GM12878 (cell line): ENCODE measurements around the gene DHDH. TPM values are rescaled to one million over a fixed set of nuclear protein-coding genes. Genes with fewer than 3 reads are reported as not detected.

Source experiments
- BHLHE40 ChIP-seq, 2 experiments: fragments of 450-650 bp in 1 of 2; IDR thresholded peaks; 2 replicates each; pipeline ENCODE4 v1.6.1; 2011 to 2017; ENCODE audit warnings: low read depth in 2 of 2, borderline replicate concordance in 1 of 2, improper control_type of control experiment in 1 of 2, low read length in 1 of 2, mild to moderate bottlenecking in 1 of 2
- CBX3 ChIP-seq: fragments of 200-600 bp; sonication (generic); IDR thresholded peaks from 2 replicates; pipeline ENCODE4 v1.6.1; 2016; ENCODE audit warnings: low read depth, borderline replicate concordance
- ESRRA ChIP-seq: IDR thresholded peaks from 2 replicates; pipeline ENCODE4 v1.6.1; 2012; ENCODE audit warnings: mild to moderate bottlenecking, low read length, improper control_type of control experiment
- HCFC1 ChIP-seq: fragments of 150-350 bp; IDR thresholded peaks from 2 replicates; pipeline ENCODE4 v1.6.1; 2014; ENCODE audit warnings: low read length
- HDGF ChIP-seq: fragments of 450-650 bp; IDR thresholded peaks from 2 replicates; pipeline ENCODE4 v1.6.1; 2016; ENCODE audit warnings: antibody characterized with exemption
- IKZF1 ChIP-seq: fragments of 450-650 bp; conservative IDR thresholded peaks from 2 replicates; pipeline ENCODE4 v1.6.1; 2017; ENCODE audit warnings: antibody characterized with exemption, mild to moderate bottlenecking
- IRF4 ChIP-seq: IDR thresholded peaks from 2 replicates; pipeline ENCODE4 v1.6.1; 2011; ENCODE audit warnings: low read depth, low read length
- JUND ChIP-seq: IDR thresholded peaks from 2 replicates; pipeline ENCODE4 v1.6.1; 2012; ENCODE audit warnings: low read depth, mild to moderate bottlenecking, low read length, improper control_type of control experiment, moderate library complexity
- NFIC ChIP-seq: IDR thresholded peaks from 2 replicates; pipeline ENCODE4 v1.6.1; 2012; ENCODE audit warnings: low read depth, mild to moderate bottlenecking, inconsistent platforms, low read length, moderate library complexity
- NR2F1 ChIP-seq: fragments of 450-650 bp; conservative IDR thresholded peaks from 2 replicates; pipeline ENCODE4 v1.6.1; 2017; ENCODE audit warnings: mild to moderate bottlenecking
- POLR2A ChIP-seq: IDR thresholded peaks from 2 replicates; pipeline ENCODE4 v1.6.1; 2011; ENCODE audit warnings: low read depth, mild to moderate bottlenecking, low read length
- POLR2AphosphoS5 ChIP-seq: IDR thresholded peaks from 2 replicates; pipeline ENCODE4 v1.6.1; 2011; ENCODE audit warnings: mild to moderate bottlenecking, low read length, inconsistent platforms
- RB1 ChIP-seq: fragments of 450-650 bp; formaldehyde crosslinking; IDR thresholded peaks from 2 replicates; pipeline ENCODE4 v1.6.1; 2017; ENCODE audit warnings: mild to moderate bottlenecking, borderline replicate concordance
- SMC3 ChIP-seq: IDR thresholded peaks from 2 replicates; pipeline ENCODE4 v1.6.1; 2011; ENCODE audit warnings: low read length, improper control_type of control experiment, borderline replicate concordance
- USF2 ChIP-seq: IDR thresholded peaks from 2 replicates; pipeline ENCODE4 v1.6.1; 2011; ENCODE audit warnings: low read depth, low read length, improper control_type of control experiment, borderline replicate concordance
- ZBED1 ChIP-seq: IDR thresholded peaks from 2 replicates; pipeline ENCODE4 v1.6.1; 2016; ENCODE audit warnings: borderline replicate concordance
- ZBTB33 ChIP-seq: fragments of 450-650 bp; IDR thresholded peaks from 2 replicates; pipeline ENCODE4 v1.6.1; 2017; ENCODE audit warnings: mild to moderate bottlenecking
- ZBTB4 ChIP-seq: fragments of 450-650 bp; formaldehyde crosslinking; IDR thresholded peaks from 2 replicates; pipeline ENCODE4 v1.4.0; 2022; ENCODE audit warnings: mild to moderate bottlenecking, moderate library complexity
- ZNF207 ChIP-seq: fragments of 450-650 bp; IDR thresholded peaks from 2 replicates; pipeline ENCODE4 v1.6.1; 2014; ENCODE audit warnings: antibody characterized with exemption, mild to moderate bottlenecking, borderline replicate concordance
- polyA plus RNA-seq, 11 experiments: library from polyadenylated mRNA; depleted of rRNA in 4 of 11; unstranded in 6 of 11; stranded (reverse) in 5 of 11; fragments of >200 nt; fragmentation: Nextera tagmentation in 4 of 11; fragmentation: Illumina TruSeq in 1 of 11; extraction: Ambion mirVana in 4 of 11; extraction: Trizol in 1 of 11; gene quantifications; 1 replicate in 1 of 11; 2 replicates in 10 of 11; pipeline versions ENCODE4 v1.2.1 to v1.2.3, GENCODE V29; 2011 to 2016; ENCODE audit warnings: inconsistent platforms in 2 of 11, missing spikeins in 2 of 11, low read depth in 1 of 11
- total RNA-seq, 4 experiments: library from RNA; depleted of rRNA in 3 of 4; stranded (reverse); fragments of >200 nt in 3 of 4; fragmentation: Illumina TruSeq in 1 of 4; extraction: Trizol in 1 of 4; gene quantifications; 2 replicates each; pipeline versions ENCODE4 v1.2.1 to v1.2.3, GENCODE V29; 2013 to 2021
- TF ChIP-seq, protein P1 (sequence below): fragments of 450-650 bp; IDR thresholded peaks from 2 replicates; pipeline ENCODE4 v1.6.1; 2017; ENCODE audit warnings: mild to moderate bottlenecking, moderate library complexity
- TF ChIP-seq, protein P2 (sequence below): fragments of 450-650 bp; IDR thresholded peaks from 2 replicates; pipeline ENCODE4 v1.6.1; 2017; ENCODE audit warnings: borderline replicate concordance

The DHDH gene
- total and polyA plus RNA-seq, 10 of the 15 experiments (the other 5 are each of a cell fraction or from before 2014, with no cell fraction given) = 0.13 to 0.21 (median 0.15) TPM; not detected in 7

DNA sequence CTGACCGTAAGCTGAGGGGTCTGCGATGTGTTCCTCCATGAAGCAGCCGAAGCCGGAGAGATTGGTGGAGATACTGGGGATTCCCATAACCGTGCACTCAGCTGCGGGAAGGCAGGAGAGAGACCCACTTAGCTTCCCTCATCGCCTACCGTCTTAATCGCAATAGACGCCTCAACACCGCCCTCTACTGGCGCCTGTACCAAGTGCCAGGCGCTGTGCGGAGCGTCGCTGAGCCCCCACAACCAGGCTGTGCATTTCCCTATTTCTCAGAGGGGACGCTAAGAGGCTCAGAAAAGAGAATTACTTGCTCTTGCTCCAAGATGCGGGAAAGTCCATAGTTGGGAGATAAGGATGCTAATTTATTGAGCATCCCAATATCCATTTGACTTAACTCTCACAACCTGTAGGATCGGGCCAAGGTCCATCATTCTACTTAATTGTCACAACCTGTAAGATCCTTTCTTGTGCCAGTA is 37.5 kb downstream of the DHDH start (continued):
- TF ChIP-seq, protein P1, sequence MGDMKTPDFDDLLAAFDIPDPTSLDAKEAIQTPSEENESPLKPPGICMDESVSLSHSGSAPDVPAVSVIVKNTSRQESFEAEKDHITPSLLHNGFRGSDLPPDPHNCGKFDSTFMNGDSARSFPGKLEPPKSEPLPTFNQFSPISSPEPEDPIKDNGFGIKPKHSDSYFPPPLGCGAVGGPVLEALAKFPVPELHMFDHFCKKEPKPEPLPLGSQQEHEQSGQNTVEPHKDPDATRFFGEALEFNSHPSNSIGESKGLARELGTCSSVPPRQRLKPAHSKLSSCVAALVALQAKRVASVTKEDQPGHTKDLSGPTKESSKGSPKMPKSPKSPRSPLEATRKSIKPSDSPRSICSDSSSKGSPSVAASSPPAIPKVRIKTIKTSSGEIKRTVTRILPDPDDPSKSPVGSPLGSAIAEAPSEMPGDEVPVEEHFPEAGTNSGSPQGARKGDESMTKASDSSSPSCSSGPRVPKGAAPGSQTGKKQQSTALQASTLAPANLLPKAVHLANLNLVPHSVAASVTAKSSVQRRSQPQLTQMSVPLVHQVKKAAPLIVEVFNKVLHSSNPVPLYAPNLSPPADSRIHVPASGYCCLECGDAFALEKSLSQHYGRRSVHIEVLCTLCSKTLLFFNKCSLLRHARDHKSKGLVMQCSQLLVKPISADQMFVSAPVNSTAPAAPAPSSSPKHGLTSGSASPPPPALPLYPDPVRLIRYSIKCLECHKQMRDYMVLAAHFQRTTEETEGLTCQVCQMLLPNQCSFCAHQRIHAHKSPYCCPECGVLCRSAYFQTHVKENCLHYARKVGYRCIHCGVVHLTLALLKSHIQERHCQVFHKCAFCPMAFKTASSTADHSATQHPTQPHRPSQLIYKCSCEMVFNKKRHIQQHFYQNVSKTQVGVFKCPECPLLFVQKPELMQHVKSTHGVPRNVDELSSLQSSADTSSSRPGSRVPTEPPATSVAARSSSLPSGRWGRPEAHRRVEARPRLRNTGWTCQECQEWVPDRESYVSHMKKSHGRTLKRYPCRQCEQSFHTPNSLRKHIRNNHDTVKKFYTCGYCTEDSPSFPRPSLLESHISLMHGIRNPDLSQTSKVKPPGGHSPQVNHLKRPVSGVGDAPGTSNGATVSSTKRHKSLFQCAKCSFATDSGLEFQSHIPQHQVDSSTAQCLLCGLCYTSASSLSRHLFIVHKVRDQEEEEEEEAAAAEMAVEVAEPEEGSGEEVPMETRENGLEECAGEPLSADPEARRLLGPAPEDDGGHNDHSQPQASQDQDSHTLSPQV = no peak
- TF ChIP-seq BHLHE40 (IDR thresholded peaks at IDR 0.05; ENCODE audit: borderline replicate concordance in 1 of 2, low read depth in 2 of 2, low read length in 1 of 2) = peak; percentile 40 to 49; a peak in 2 of 4 replicates
- TF ChIP-seq NR2F1 = no peak
- no peak for TF ChIP-seq HDGF
- peak; percentile 63; the same call in 1 of the 2 replicates for TF ChIP-seq IRF4
- no peak for TF ChIP-seq ZBTB33
- TF ChIP-seq CBX3 = no peak
- TF ChIP-seq ZBTB4 (CRISPR knock-in tag) = no peak
- TF ChIP-seq POLR2AphosphoS5 = no peak
- TF ChIP-seq ESRRA = no peak
- TF ChIP-seq, protein P2, sequence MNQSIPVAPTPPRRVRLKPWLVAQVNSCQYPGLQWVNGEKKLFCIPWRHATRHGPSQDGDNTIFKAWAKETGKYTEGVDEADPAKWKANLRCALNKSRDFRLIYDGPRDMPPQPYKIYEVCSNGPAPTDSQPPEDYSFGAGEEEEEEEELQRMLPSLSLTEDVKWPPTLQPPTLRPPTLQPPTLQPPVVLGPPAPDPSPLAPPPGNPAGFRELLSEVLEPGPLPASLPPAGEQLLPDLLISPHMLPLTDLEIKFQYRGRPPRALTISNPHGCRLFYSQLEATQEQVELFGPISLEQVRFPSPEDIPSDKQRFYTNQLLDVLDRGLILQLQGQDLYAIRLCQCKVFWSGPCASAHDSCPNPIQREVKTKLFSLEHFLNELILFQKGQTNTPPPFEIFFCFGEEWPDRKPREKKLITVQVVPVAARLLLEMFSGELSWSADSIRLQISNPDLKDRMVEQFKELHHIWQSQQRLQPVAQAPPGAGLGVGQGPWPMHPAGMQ = no peak
- TF ChIP-seq NFIC = no peak
- TF ChIP-seq RB1 = no peak
- no peak for TF ChIP-seq HCFC1
- no peak for TF ChIP-seq POLR2A
- TF ChIP-seq SMC3 = peak; percentile 91
- TF ChIP-seq ZBED1 = no peak
- peak; percentile 57; the same call in 1 of the 2 replicates for TF ChIP-seq IKZF1
- TF ChIP-seq USF2 = no peak
- no peak for TF ChIP-seq JUND
- no peak for TF ChIP-seq ZNF207
